Right renal pelvis (tissue), 4 donors: ENCODE measurements around the gene CLK3. TPM values are rescaled to one million over a fixed set of nuclear protein-coding genes. Genes with fewer than 3 reads are reported as not detected.
A peak's percentile ranks its signal among the peaks of the same experiment; 100 is the strongest.
"Not testable (repeated sequence)": the region's sequence is repeated elsewhere in the genome, so short reads cannot be mapped to it uniquely, and the experiment has no call there.

Experiments used
- DNase-seq, 4 donors: peaks; one replicate each; pipeline ENCODE4 v3.0.0-alpha.2; 2013; ENCODE audit warnings: low read depth in 4 of 4, low spot score in 3 of 4, missing footprints in 1 of 4
- polyA plus RNA-seq, 4 donors: library from polyadenylated mRNA; unstranded; fragments of 120-200 nt; gene quantifications; one replicate each; pipeline ENCODE4 v1.2.1, GENCODE V29; 2013; ENCODE audit not compliant: insufficient read length in 4 of 4

The CLK3 gene
- 10 to 100 TPM; 67.0 to 77.2 (median 72.2) TPM for polyA plus RNA-seq

- peak; percentile 88 to 93 (median 90) for DNase-seq
Measured at GRCh38 chr15:74615508-74616365, at the start of gene CLK3. CLK3 (plus strand) TSS chr15:74615836; CDS start chr15:74619197, 3,361 bp downstream.

- no peak for DNase-seq
Measured at GRCh38 chr15:74568594-74568993, 47.0 kb upstream of the CLK3 start.

GRCh38 chr15:74569731-74570070, 45.9 kb upstream of the CLK3 start:
- no peak for DNase-seq

GRCh38 chr15:74571191-74571590, 44.4 kb upstream of the CLK3 start:
- DNase-seq = no peak

GRCh38 chr15:74573987-74574386, 41.6 kb upstream of the CLK3 start:
- DNase-seq = no peak

GRCh38 chr15:74578496-74578994, 37.1 kb upstream of the CLK3 start:
- DNase-seq = no peak

GRCh38 chr15:74579001-74579400, 36.6 kb upstream of the CLK3 start:
- no peak for DNase-seq

- DNase-seq = no peak
Measured at GRCh38 chr15:74580538-74581350, 34.9 kb upstream of the CLK3 start.

- no peak for DNase-seq
Measured at GRCh38 chr15:74584204-74584603, 31.4 kb upstream of the CLK3 start.

GRCh38 chr15:74584779-74585178, 30.9 kb upstream of the CLK3 start:
- no peak for DNase-seq

- DNase-seq = no peak
Measured at GRCh38 chr15:74585191-74585590, 30.4 kb upstream of the CLK3 start.

GRCh38 chr15:74585857-74586256, 29.8 kb upstream of the CLK3 start:
- DNase-seq = no peak

GRCh38 chr15:74589826-74590225, 25.8 kb upstream of the CLK3 start:
- DNase-seq = no peak

- no peak for DNase-seq
Measured at GRCh38 chr15:74592222-74592621, 23.4 kb upstream of the CLK3 start.

GRCh38 chr15:74593122-74593521, 22.5 kb upstream of the CLK3 start:
- no peak for DNase-seq

- no peak for DNase-seq
Measured at GRCh38 chr15:74594455-74594854, 21.2 kb upstream of the CLK3 start.

- no peak for DNase-seq
Measured at GRCh38 chr15:74595271-74595670, 20.4 kb upstream of the CLK3 start.

- not testable (repeated sequence) for DNase-seq
Measured at GRCh38 chr15:74596736-74597135, 18.9 kb upstream of the CLK3 start.

- not testable (repeated sequence) for DNase-seq
Measured at GRCh38 chr15:74597146-74597705, 18.4 kb upstream of the CLK3 start.

GRCh38 chr15:74598126-74598842, 17.4 kb upstream of the CLK3 start:
- peak; percentile 83 to 89 (median 86) for DNase-seq
